Thyroid gland (tissue), 4 donors: ENCODE results near the gene TMEM256.

Experiments
- POLR2A ChIP-seq, 2 donors: fragments of 450-650 bp; IDR thresholded peaks; one replicate each; pipeline ENCODE4 v1.6.1; 2017; ENCODE audit warnings: antibody characterized with exemption in 2 of 2, mild to moderate bottlenecking in 2 of 2, moderate library complexity in 1 of 2
- TF ChIP-seq, protein P1 (sequence below), 6 experiments: fragments of 200-600 bp in 3 of 6; fragments of 450-650 bp in 3 of 6; sonication (generic) in 3 of 6; IDR thresholded peaks; one replicate each; pipeline ENCODE4 v1.5.1; 2016 to 2019; ENCODE audit warnings: antibody characterized with exemption in 6 of 6, mild to moderate bottlenecking in 2 of 6, inconsistent platforms in 1 of 6, moderate library complexity in 1 of 6

DNA sequence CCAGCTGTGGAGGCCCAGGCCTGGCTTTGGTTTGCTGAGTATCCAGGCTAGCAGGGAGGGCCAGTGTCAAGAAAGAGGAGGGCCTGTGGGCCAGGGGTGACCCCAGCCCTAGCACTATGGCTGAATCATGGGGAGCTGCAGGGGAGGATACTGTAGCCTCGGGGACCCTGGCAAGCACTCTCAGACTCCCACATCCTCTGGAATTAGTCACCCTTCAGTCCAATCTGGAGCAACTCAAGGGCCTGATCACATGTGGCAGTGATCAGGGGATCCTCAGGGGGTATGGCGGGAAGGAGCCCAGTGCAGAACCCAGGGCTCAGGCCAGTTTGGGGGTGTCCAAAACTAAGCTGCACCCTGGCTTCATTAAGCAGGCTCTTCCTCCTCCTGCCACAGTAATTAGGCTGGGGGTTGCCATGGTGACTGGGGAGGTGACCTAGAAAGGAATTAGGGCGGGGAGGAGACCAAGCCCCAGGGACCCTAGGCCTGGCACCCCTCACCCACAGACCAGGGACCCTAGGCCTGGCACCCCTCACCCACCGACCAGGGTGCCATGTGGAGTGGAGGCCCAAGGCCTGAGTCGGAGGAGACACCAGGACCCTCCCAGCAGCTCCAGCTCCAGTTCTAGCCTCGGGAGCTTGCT, 9.6 kb upstream of the TMEM256 start:
- no peak for TF ChIP-seq POLR2A (IDR thresholded peaks at IDR 0.05)
- TF ChIP-seq, protein P1, sequence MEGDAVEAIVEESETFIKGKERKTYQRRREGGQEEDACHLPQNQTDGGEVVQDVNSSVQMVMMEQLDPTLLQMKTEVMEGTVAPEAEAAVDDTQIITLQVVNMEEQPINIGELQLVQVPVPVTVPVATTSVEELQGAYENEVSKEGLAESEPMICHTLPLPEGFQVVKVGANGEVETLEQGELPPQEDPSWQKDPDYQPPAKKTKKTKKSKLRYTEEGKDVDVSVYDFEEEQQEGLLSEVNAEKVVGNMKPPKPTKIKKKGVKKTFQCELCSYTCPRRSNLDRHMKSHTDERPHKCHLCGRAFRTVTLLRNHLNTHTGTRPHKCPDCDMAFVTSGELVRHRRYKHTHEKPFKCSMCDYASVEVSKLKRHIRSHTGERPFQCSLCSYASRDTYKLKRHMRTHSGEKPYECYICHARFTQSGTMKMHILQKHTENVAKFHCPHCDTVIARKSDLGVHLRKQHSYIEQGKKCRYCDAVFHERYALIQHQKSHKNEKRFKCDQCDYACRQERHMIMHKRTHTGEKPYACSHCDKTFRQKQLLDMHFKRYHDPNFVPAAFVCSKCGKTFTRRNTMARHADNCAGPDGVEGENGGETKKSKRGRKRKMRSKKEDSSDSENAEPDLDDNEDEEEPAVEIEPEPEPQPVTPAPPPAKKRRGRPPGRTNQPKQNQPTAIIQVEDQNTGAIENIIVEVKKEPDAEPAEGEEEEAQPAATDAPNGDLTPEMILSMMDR (IDR thresholded peaks at IDR 0.05), result no peak
